HAP-1 (cell line): ENCODE data around the gene ETV5.
A peak's percentile ranks its signal among the peaks of the same experiment; 100 is the strongest.

ENCODE experiments used
- DNase-seq, 2 experiments: peaks; one replicate each; pipeline ENCODE4 v3.0.0-alpha.2; 2016 to 2020; ENCODE audit warnings: low spot score in 2 of 2
- H3K27me3 ChIP-seq: fragments of 250-450 bp; sonication (Bioruptor Pico); 2 replicates; pipeline ENCODE4 v1.5.1; 2020; ENCODE audit warnings: low read depth, mild to moderate bottlenecking, moderate library complexity
- H3K36me3 ChIP-seq: fragments of 250-450 bp; sonication (Bioruptor Pico); replicated peaks from 2 replicates; pipeline ENCODE4 v1.5.1; 2020; ENCODE audit warnings: mild to moderate bottlenecking
- H3K4me1 ChIP-seq: fragments of 250-450 bp; sonication (Bioruptor Pico); 2 replicates; pipeline ENCODE4 v1.5.1; 2020; ENCODE audit warnings: mild to moderate bottlenecking
- H3K4me3 ChIP-seq: fragments of 250-450 bp; sonication (Bioruptor Pico); 2 replicates; pipeline ENCODE4 v1.5.1; 2020; ENCODE audit warnings: mild to moderate bottlenecking, moderate library complexity
- H3K9me3 ChIP-seq: fragments of 250-450 bp; sonication (Bioruptor Pico); 2 replicates; pipeline ENCODE4 v1.5.1; 2020; ENCODE audit warnings: mild to moderate bottlenecking, moderate library complexity
- in situ Hi-C: fragments of 300-500 bp; cut with MboI; formaldehyde crosslinking; loops from 3 replicates; pipeline ENCODE4 v1.14.3; 2020; ENCODE audit warnings: low sequenced_read_pairs, inconsistent platforms, mixed read lengths

The ETV5 gene

GRCh38 chr3:186080849-186081438 lies 27.9 kb downstream of the ETV5 start:
- Histone ChIP-seq H3K9me3 (no peaks in the 10 kb centered on the region), H3K4me3 (no peak overlapping the region), H3K27me3 (no peaks in the 10 kb centered on the region), H3K4me1 (peaks cover 2% of the 10 kb centered on the region; the same call in 1 of the 2 replicates), H3K36me3 (no peaks in the 10 kb centered on the region)
- DNase-seq: no peak
- in situ Hi-C loops: no loop called here

GRCh38 chr3:186079925-186080324 lies 29.0 kb downstream of the ETV5 start:
- in situ Hi-C loops: no loop called here
- DNase-seq: peak; percentile 18 to 41
- Histone ChIP-seq H3K27me3 (no peaks in the 10 kb centered on the region), H3K4me1 (peaks cover 2% of the 10 kb centered on the region; the same call in 1 of the 2 replicates), H3K36me3 (no peaks in the 10 kb centered on the region), H3K9me3 (no peaks in the 10 kb centered on the region), H3K4me3 (no peak overlapping the region)

GRCh38 chr3:186077466-186077865 lies 31.4 kb downstream of the ETV5 start:
- no peaks in the 10 kb centered on the region for H3K36me3 ChIP-seq
- in situ Hi-C loops: no loop called here
- DNase-seq: no peak

GRCh38 chr3:186075931-186076567 lies 32.8 kb downstream of the ETV5 start:
- in situ Hi-C loops: no loop called here

More at GRCh38 chr3:186077466-186077865, 31.4 kb downstream of the ETV5 start:
- peaks cover 2% of the 10 kb centered on the region; the same call in 1 of the 2 replicates for H3K4me1 ChIP-seq
- no peaks in the 10 kb centered on the region for H3K27me3 ChIP-seq
- H3K9me3 ChIP-seq: no peaks in the 10 kb centered on the region
- H3K4me3 ChIP-seq: no peak overlapping the region

GRCh38 chr3:186075489-186075888 lies 33.4 kb downstream of the ETV5 start:
- Histone ChIP-seq H3K36me3 (no peaks in the 10 kb centered on the region), H3K9me3 (no peaks in the 10 kb centered on the region), H3K4me3 (no peak overlapping the region), H3K4me1 (peaks cover 2% of the 10 kb centered on the region; the same call in 1 of the 2 replicates), H3K27me3 (no peaks in the 10 kb centered on the region)
- DNase-seq: no peak
- in situ Hi-C loops: no loop called here

More at GRCh38 chr3:186075931-186076567, 32.8 kb downstream of the ETV5 start:
- Histone ChIP-seq H3K27me3 (no peaks in the 10 kb centered on the region), H3K4me1 (peaks cover 2% of the 10 kb centered on the region; the same call in 1 of the 2 replicates), H3K4me3 (no peak overlapping the region), H3K36me3 (no peaks in the 10 kb centered on the region), H3K9me3 (no peaks in the 10 kb centered on the region)
- no peak for DNase-seq

GRCh38 chr3:186073641-186074040 lies 35.2 kb downstream of the ETV5 start:
- DNase-seq: no peak
- Histone ChIP-seq H3K9me3 (no peaks in the 10 kb centered on the region), H3K36me3 (no peaks in the 10 kb centered on the region), H3K4me1 (no peaks in the 10 kb centered on the region), H3K27me3 (no peaks in the 10 kb centered on the region), H3K4me3 (no peak overlapping the region)
- in situ Hi-C loops: no loop called here

- no peaks in the 10 kb centered on the region for H3K9me3 ChIP-seq
- H3K4me3 ChIP-seq: no peak overlapping the region
- in situ Hi-C loops: no loop called here
- DNase-seq: no peak
- H3K27me3 ChIP-seq: no peaks in the 10 kb centered on the region
- H3K36me3 ChIP-seq: no peaks in the 10 kb centered on the region
- H3K4me1 ChIP-seq: no peaks in the 10 kb centered on the region
These were observed 37.9 kb downstream of the ETV5 start for GRCh38 chr3:186070996-186071395.

GRCh38 chr3:186070550-186070949 lies 38.3 kb downstream of the ETV5 start:
- Histone ChIP-seq H3K4me3 (no peak overlapping the region), H3K9me3 (no peaks in the 10 kb centered on the region)
- in situ Hi-C loops: no loop called here

GRCh38 chr3:186070133-186070532 lies 38.8 kb downstream of the ETV5 start:
- H3K4me1 ChIP-seq: no peaks in the 10 kb centered on the region
- H3K9me3 ChIP-seq: no peaks in the 10 kb centered on the region
- H3K4me3 ChIP-seq: no peak overlapping the region
- in situ Hi-C loops: no loop called here
- H3K36me3 ChIP-seq: no peaks in the 10 kb centered on the region
- DNase-seq: no peak
- no peaks in the 10 kb centered on the region for H3K27me3 ChIP-seq

More at GRCh38 chr3:186070550-186070949, 38.3 kb downstream of the ETV5 start:
- DNase-seq: no peak
- no peaks in the 10 kb centered on the region for H3K27me3 ChIP-seq
- no peaks in the 10 kb centered on the region for H3K4me1 ChIP-seq
- no peaks in the 10 kb centered on the region for H3K36me3 ChIP-seq

GRCh38 chr3:186069199-186069598 lies 39.7 kb downstream of the ETV5 start:
- Histone ChIP-seq H3K9me3 (no peaks in the 10 kb centered on the region), H3K4me3 (no peak overlapping the region), H3K4me1 (no peaks in the 10 kb centered on the region), H3K27me3 (no peaks in the 10 kb centered on the region), H3K36me3 (no peaks in the 10 kb centered on the region)
- in situ Hi-C loops: no loop called here
- no peak for DNase-seq

GRCh38 chr3:186068243-186068552 lies 40.7 kb downstream of the ETV5 start:
- Histone ChIP-seq H3K4me3 (no peak overlapping the region), H3K36me3 (no peaks in the 10 kb centered on the region), H3K9me3 (no peaks in the 10 kb centered on the region), H3K4me1 (no peaks in the 10 kb centered on the region), H3K27me3 (no peaks in the 10 kb centered on the region)
- no peak for DNase-seq
- in situ Hi-C loops: no loop called here

GRCh38 chr3:186067360-186068242 lies 41.3 kb downstream of the ETV5 start:
- no peaks in the 10 kb centered on the region for H3K27me3 ChIP-seq
- in situ Hi-C loops: no loop called here
- no peaks in the 10 kb centered on the region for H3K4me1 ChIP-seq
- no peak for DNase-seq
- no peak overlapping the region for H3K4me3 ChIP-seq
- no peaks in the 10 kb centered on the region for H3K9me3 ChIP-seq
- no peaks in the 10 kb centered on the region for H3K36me3 ChIP-seq

GRCh38 chr3:186060222-186060621 lies 48.7 kb downstream of the ETV5 start:
- DNase-seq: no peak
- Histone ChIP-seq H3K27me3 (no peaks in the 10 kb centered on the region), H3K36me3 (no peaks in the 10 kb centered on the region), H3K9me3 (no peaks in the 10 kb centered on the region), H3K4me1 (no peaks in the 10 kb centered on the region), H3K4me3 (no peak overlapping the region)
- in situ Hi-C loops: no loop called here

- H3K9me3 ChIP-seq: no peaks in the 10 kb centered on the region
- no peaks in the 10 kb centered on the region for H3K27me3 ChIP-seq
- H3K4me1 ChIP-seq: no peaks in the 10 kb centered on the region; the same call in 1 of the 2 replicates
- no peaks in the 10 kb centered on the region for H3K36me3 ChIP-seq
- no peak overlapping the region for H3K4me3 ChIP-seq
- no peak for DNase-seq
- in situ Hi-C loops: no loop called here
These were observed 49.7 kb downstream of the ETV5 start for GRCh38 chr3:186059192-186059591.
